K562 (cell line): ENCODE results near the gene LPAR2. TPM values are rescaled to one million over a fixed set of nuclear protein-coding genes. Genes with fewer than 3 reads are reported as not detected.

Experiments
- ATAC-seq: fragments of 200-7000 bp; cut with Tn5 transposase; 3 replicates; pipeline ENCODE4 v1.9.1; 2020; ENCODE audit warnings: moderate library complexity
- BruUV-seq: library from RNA; stranded (reverse); fragments of 400-500 nt; replicated peaks from 2 replicates; lab custom pipeline; 2021; lab: Mats Ljungman, UMichigan
- CTCF ChIA-PET: fragments of 300-600 bp; formaldehyde crosslinking; extraction: SDS; loops from one replicate; lab custom pipeline; 2021; ENCODE audit warnings: low intra/inter-chr PET ratio; lab: Yijun Ruan, JAX
- POLR2A ChIA-PET: fragments of 300-600, 350-650 bp; sonication (Branson Sonifier 250); formaldehyde crosslinking; extraction: SDS; loops from one replicate; lab custom pipeline; 2021; ENCODE audit warnings: antibody characterized with exemption, inconsistent platforms; lab: Yijun Ruan, JAX
- DNase-seq, 4 experiments: peaks; one replicate each; pipeline versions ENCODE4 v3.0.0 to v3.0.0-alpha.2; 2011 to 2018; ENCODE audit warnings: low spot score in 3 of 4, mixed read lengths in 3 of 4; ENCODE audit errors: extremely low read depth in 1 of 4
- FAIRE-seq: peaks from 2 replicates; lab custom pipeline; 2011; peaks lifted over from hg19 to GRCh38; lab: Jason Lieb, UNC
- H2AFZ ChIP-seq: 2 replicates; pipeline ENCODE4 v1.6.0; 2011; ENCODE audit warnings: low read depth, low read length, control low read depth, inconsistent platforms
- H3K27ac ChIP-seq: fragments of 200-600 bp; 3 replicates; pipeline ENCODE4 v1.8.0; 2011; ENCODE audit warnings: low read depth, mild to moderate bottlenecking, control low read depth, inconsistent platforms, low read length, moderate library complexity, mixed read lengths; ENCODE audit errors: extremely low read depth
- H3K27me3 ChIP-seq, 2 experiments: fragments of 300-600 bp in 1 of 2; 2 replicates in 1 of 2; 3 replicates in 1 of 2; pipeline versions ENCODE4 v1.6.0 to v1.8.0; 2011; ENCODE audit warnings: inconsistent platforms in 2 of 2, low read length in 2 of 2, mild to moderate bottlenecking in 1 of 2, mixed read lengths in 1 of 2, moderate library complexity in 1 of 2; ENCODE audit not compliant: control insufficient read depth in 2 of 2, insufficient read depth in 2 of 2
- H3K36me3 ChIP-seq: fragments of 300-600 bp; 3 replicates; pipeline ENCODE4 v1.8.0; 2011; ENCODE audit warnings: mild to moderate bottlenecking, low read length, inconsistent platforms; ENCODE audit not compliant: control insufficient read depth, insufficient read depth
- H3K4me1 ChIP-seq, 2 experiments: fragments of 200-600 bp in 1 of 2; replicated peaks in 1 of 2; 2 replicates in 1 of 2; 3 replicates in 1 of 2; pipeline versions ENCODE4 v1.5.1 to v1.8.0; 2011; ENCODE audit warnings: inconsistent platforms in 2 of 2, low read length in 2 of 2, mild to moderate bottlenecking in 1 of 2, mixed read lengths in 1 of 2, moderate library complexity in 1 of 2; ENCODE audit not compliant: control insufficient read depth in 2 of 2, insufficient read depth in 2 of 2
- H3K4me2 ChIP-seq: 2 replicates; pipeline ENCODE4 v1.6.1; 2011; ENCODE audit warnings: low read length, control low read depth, inconsistent platforms, mixed read lengths; ENCODE audit not compliant: insufficient read depth
- H3K4me3 ChIP-seq: fragments of 200-600 bp; sonication (generic), shearing (Covaris generic); 2 replicates; pipeline ENCODE4 v1.5.1; 2016; ENCODE audit warnings: control low read depth, inconsistent platforms
- H3K79me2 ChIP-seq: fragments of 200-600 bp; 3 replicates; pipeline ENCODE4 v1.8.0; 2011; ENCODE audit warnings: low read length, inconsistent platforms; ENCODE audit not compliant: control insufficient read depth, insufficient read depth
- H3K9ac ChIP-seq, 2 experiments: 2 replicates each; pipeline versions ENCODE4 v1.6.0 to v1.6.1; 2011; ENCODE audit warnings: low read depth in 2 of 2, low read length in 2 of 2, control low read depth in 1 of 2, inconsistent platforms in 1 of 2, mild to moderate bottlenecking in 1 of 2, mixed read lengths in 1 of 2; ENCODE audit not compliant: insufficient read depth in 1 of 2
- H3K9me1 ChIP-seq: one replicate; pipeline ENCODE4 v1.6.0; 2011; ENCODE audit warnings: inconsistent platforms, mild to moderate bottlenecking, low read length, moderate library complexity; ENCODE audit not compliant: control insufficient read depth, insufficient read depth
- H3K9me3 ChIP-seq: replicated peaks from 2 replicates; pipeline ENCODE4 v1.5.1; 2011; ENCODE audit warnings: low read depth, low read length, inconsistent platforms; ENCODE audit not compliant: control insufficient read depth, insufficient read depth
- H4K20me1 ChIP-seq: replicated peaks from 2 replicates; pipeline ENCODE4 v1.6.1; 2011; ENCODE audit warnings: low read length, inconsistent platforms, mixed read lengths; ENCODE audit not compliant: control insufficient read depth, insufficient read depth
- ARID2 ChIP-seq: fragments of 450-650 bp; IDR thresholded peaks from 2 replicates; pipeline ENCODE4 v1.6.1; 2017; ENCODE audit warnings: antibody characterized with exemption, mild to moderate bottlenecking
- GABPA ChIP-seq: fragments of 200-800 bp; sonication (Bioruptor generic); conservative IDR thresholded peaks from 2 replicates; pipeline ENCODE4 v1.6.1; 2016; ENCODE audit warnings: low read depth, missing genetic modification characterization, missing compliant biosample characterization
- MYBL2 ChIP-seq, 2 experiments: fragments of 450-650 bp in 1 of 2; sonication (generic) in 1 of 2; formaldehyde crosslinking in 1 of 2; IDR thresholded peaks; 2 replicates each; pipeline versions ENCODE4 v1.6.1 to v1.8.1; 2017 to 2022; ENCODE audit warnings: borderline replicate concordance in 1 of 2, inconsistent platforms in 1 of 2, low read depth in 1 of 2, mild to moderate bottlenecking in 1 of 2, missing genetic modification reagents in 1 of 2, moderate library complexity in 1 of 2
- NFRKB ChIP-seq: fragments of 450-650 bp; IDR thresholded peaks from 2 replicates; pipeline ENCODE4 v1.6.1; 2016; ENCODE audit warnings: low read depth
- POLR2AphosphoS5 ChIP-seq: IDR thresholded peaks from 2 replicates; pipeline ENCODE4 v1.6.1; 2011; ENCODE audit warnings: mild to moderate bottlenecking, low read depth, low read length, moderate library complexity; ENCODE audit not compliant: control insufficient read depth, insufficient read depth
- SNAPC5 ChIP-seq: fragments of 250-450 bp; sonication (Bioruptor Pico); IDR thresholded peaks from 2 replicates; pipeline ENCODE4 v1.8.0; 2021; ENCODE audit warnings: moderate library complexity, mild to moderate bottlenecking, inconsistent platforms
- TAF7 ChIP-seq: fragments of 450-650 bp; IDR thresholded peaks from 2 replicates; pipeline ENCODE4 v1.6.1; 2016; ENCODE audit warnings: missing genetic modification characterization, missing compliant biosample characterization
- TFAP4 ChIP-seq: sonication (generic); formaldehyde crosslinking; IDR thresholded peaks from 2 replicates; pipeline ENCODE4 v1.8.0; 2022; ENCODE audit warnings: missing genetic modification reagents, mild to moderate bottlenecking, moderate library complexity, borderline replicate concordance
- ZNF263 ChIP-seq: sonication (generic); formaldehyde crosslinking; IDR thresholded peaks from 2 replicates; pipeline ENCODE4 v1.8.0; 2022; ENCODE audit warnings: mild to moderate bottlenecking, missing genetic modification reagents, borderline replicate concordance
- WGBS: fragments of 100-300 bp; shearing (Covaris generic); methylation state at CpG from one replicate; pipeline ENCODE4 v1.1.6; 2016; ENCODE audit warnings: low coverage, mixed read lengths; ENCODE audit not compliant: insufficient coverage; ENCODE audit errors: missing lambda C conversion rate; 5-methylcytosine and 5-hydroxymethylcytosine counted together
- in situ Hi-C: fragments of 300-500 bp; cut with MboI; formaldehyde crosslinking; loops from 4 replicates; pipeline ENCODE4 v1.15.0; 2018; ENCODE audit warnings: inconsistent platforms, mixed read lengths
- intact Hi-C: fragments of 100-400 bp; cut with micrococcal nuclease; formaldehyde crosslinking; loops from 2 replicates; pipeline ENCODE4 v1.14.2; 2022
- polyA plus RNA-seq, 8 experiments: library from polyadenylated mRNA; depleted of rRNA in 4 of 8; stranded (reverse) in 5 of 8; unstranded in 3 of 8; fragments of >200 nt; fragmentation: Nextera tagmentation in 2 of 8; fragmentation: Illumina TruSeq in 1 of 8; extraction: Ambion mirVana in 2 of 8; extraction: Trizol in 1 of 8; gene quantifications; 2 replicates each; pipeline versions ENCODE4 v1.2.1 to v1.2.3, GENCODE V29; 2011 to 2014; ENCODE audit warnings: inconsistent platforms in 1 of 8, missing spikeins in 1 of 8
- total RNA-seq, 7 experiments: library from RNA; depleted of rRNA in 6 of 7; stranded (reverse); fragments of >200 nt in 6 of 7; fragmentation: Illumina TruSeq in 2 of 7; extraction: Trizol in 2 of 7; gene quantifications; 2 replicates each; pipeline versions ENCODE4 v1.2.1 to v1.2.3, GENCODE V29; 2011 to 2021; ENCODE audit warnings: low replicate concordance in 1 of 7

The LPAR2 gene
- total and polyA plus RNA-seq, 9 of the 15 experiments (the other 6 are each of a cell fraction or from before 2014, with no cell fraction given), result 0.63 to 13.8 (median 4.4) TPM

GRCh38 chr19:19632661-19633060 is 4.6 kb upstream of the LPAR2 start:
- intact Hi-C loops (no loop called here), in situ Hi-C loops (loop anchor here (25.0 kb wide), 1 partner anchor 95 kb away; the partner anchor contains the start of genes CILP2 and YJEFN3)
- DNase-seq (no peak), FAIRE-seq (no peak), ATAC-seq (no peak)
- no peak overlapping the region for H3K27ac ChIP-seq
- H3K36me3 ChIP-seq, result peaks cover 39% of the 10 kb centered on the region; the same call in 2 of the 3 replicates
- POLR2A ChIA-PET, result interaction anchor here (0.6 to 1.2 kb wide), 2 partner anchors 8 to 1039 kb away, joined by 3 to 4 read pairs; no protein-coding TSS in a partner anchor
- H3K4me3 ChIP-seq, result no peak overlapping the region
- no peak overlapping the region for H3K4me2 ChIP-seq
- CTCF ChIA-PET, result no interaction called here
- H3K4me1 ChIP-seq, result peaks cover 0 to 17% of the 10 kb centered on the region in 2 experiments; a peak in 2 of 5 replicates
- 36% methylated on average over 5 of the region's 5 CpGs for WGBS
- H4K20me1 ChIP-seq, result no peaks in the 10 kb centered on the region
- no peaks in the 10 kb centered on the region for H3K9me1 ChIP-seq
- no peaks in the 10 kb centered on the region for H3K27me3 ChIP-seq
- BruUV-seq, result no TSS peak
- H2AFZ ChIP-seq, result no peak overlapping the region
- H3K9me3 ChIP-seq, result no peaks in the 10 kb centered on the region
- no peak overlapping the region for H3K9ac ChIP-seq
- no peak for TF ChIP-seq MYBL2 (IDR thresholded peaks at IDR 0.05; ENCODE audit: low read depth)
- TF ChIP-seq MYBL2 (CRISPR knock-in tag; IDR thresholded peaks at IDR 0.05; ENCODE audit: borderline replicate concordance), result no peak
- TF ChIP-seq TFAP4 (CRISPR knock-in tag), result no peak
- TF ChIP-seq TAF7 (tag), result no peak
- TF ChIP-seq GABPA, result no peak
- TF ChIP-seq ZNF263, result no peak
- TF ChIP-seq POLR2AphosphoS5, result no peak
- TF ChIP-seq SNAPC5, result no peak
- no peak for TF ChIP-seq NFRKB
- TF ChIP-seq ARID2, result no peak
- no peaks in the 10 kb centered on the region for H3K79me2 ChIP-seq
